NCI-H510A (cell line): ENCODE measurements around the gene FBXO2.
"Not testable (repeated sequence)": the region's sequence is repeated elsewhere in the genome, so short reads cannot be mapped to it uniquely, and the experiment has no call there.

Source experiments
- DNase-seq: peaks from one replicate; lab custom pipeline; 2025; lab: John Stamatoyannopoulos, UW

The FBXO2 gene

GRCh38 chr1:11629184-11630016, 24.8 kb downstream of the FBXO2 start:
- DNase-seq, result no peak

- DNase-seq, result no peak
These were observed 25.5 kb downstream of the FBXO2 start for GRCh38 chr1:11628767-11629166.

GRCh38 chr1:11626551-11626950, 27.7 kb downstream of the FBXO2 start:
- no peak for DNase-seq

- DNase-seq, result no peak
These were observed 30.5 kb downstream of the FBXO2 start for GRCh38 chr1:11623702-11624101.

GRCh38 chr1:11622398-11622797, 31.8 kb downstream of the FBXO2 start:
- no peak for DNase-seq

- DNase-seq, result no peak
These were observed 33.3 kb downstream of the FBXO2 start for GRCh38 chr1:11620924-11621323.

- no peak for DNase-seq
These were observed 33.8 kb downstream of the FBXO2 start for GRCh38 chr1:11620405-11620804.

- DNase-seq, result no peak
These were observed 36.5 kb downstream of the FBXO2 start for GRCh38 chr1:11617741-11618140.

GRCh38 chr1:11617314-11617713, 36.9 kb downstream of the FBXO2 start:
- DNase-seq, result no peak

GRCh38 chr1:11616766-11617165, 37.5 kb downstream of the FBXO2 start:
- no peak for DNase-seq

- no peak for DNase-seq
These were observed 39.1 kb downstream of the FBXO2 start for GRCh38 chr1:11615090-11615489.

- no peak for DNase-seq
These were observed 40.9 kb downstream of the FBXO2 start for GRCh38 chr1:11613347-11613746.

- DNase-seq, result no peak
These were observed 42.4 kb downstream of the FBXO2 start for GRCh38 chr1:11611638-11612327.

GRCh38 chr1:11610629-11611180, 43.5 kb downstream of the FBXO2 start:
- DNase-seq, result no peak

GRCh38 chr1:11609378-11609777, 44.9 kb downstream of the FBXO2 start:
- not testable (repeated sequence) for DNase-seq

- not testable (repeated sequence) for DNase-seq
These were observed 45.6 kb downstream of the FBXO2 start for GRCh38 chr1:11608596-11609130.

GRCh38 chr1:11606775-11607174, 47.5 kb downstream of the FBXO2 start:
- no peak for DNase-seq

- DNase-seq, result no peak
These were observed 51.2 kb downstream of the FBXO2 start for GRCh38 chr1:11602981-11603380.

- DNase-seq, result no peak
These were observed 51.8 kb downstream of the FBXO2 start for GRCh38 chr1:11602424-11602823.

GRCh38 chr1:11600836-11601235, 53.4 kb downstream of the FBXO2 start:
- DNase-seq, result peak; percentile 58

- DNase-seq, result no peak
These were observed 54.2 kb downstream of the FBXO2 start for GRCh38 chr1:11599891-11600576.

- DNase-seq, result no peak
These were observed 55.8 kb downstream of the FBXO2 start for GRCh38 chr1:11598461-11598860.
